ENCODE data around the gene BIRC6.

GRCh38 chr2:32402091-32402490 lies 45.3 kb downstream of the BIRC6 start:
- TF ChIP-seq CTCF (IDR thresholded peaks at IDR 0.05), result no peak
- no peak for TF ChIP-seq EZH2 (IDR thresholded peaks at IDR 0.05; ENCODE audit: borderline replicate concordance, insufficient read depth, low read depth, low read length, poor library complexity, severe bottlenecking)
